Measurements from ENCODE around the gene CHMP4B.

- no peak for TF ChIP-seq CTCF (IDR thresholded peaks at IDR 0.05)
- TF ChIP-seq REST (IDR thresholded peaks at IDR 0.05; ENCODE audit: insufficient read depth in 1 of 2, low read depth in 2 of 2, low read length in 1 of 2), result no peak
Measured at GRCh38 chr20:33785503-33785902, 25.6 kb upstream of the CHMP4B start.
